Vagina (tissue), 2 donors: ENCODE data around the gene TRABD2B. TPM values are rescaled to one million over a fixed set of nuclear protein-coding genes. Genes with fewer than 3 reads are reported as not detected.

Experiments
- DNase-seq, 2 donors: peaks; one replicate each; pipeline ENCODE4 v3.0.0-alpha.2; 2017; ENCODE audit errors: extremely low spot score in 2 of 2
- H3K27ac ChIP-seq: fragments of 200-600 bp; sonication (generic); one replicate; pipeline ENCODE4 v1.5.1; 2019
- H3K27me3 ChIP-seq: fragments of 200-600 bp; sonication (generic); one replicate; pipeline ENCODE4 v1.5.1; 2019
- H3K36me3 ChIP-seq, 2 donors: fragments of 200-600 bp; sonication (generic); one replicate each; pipeline ENCODE4 v1.5.1; 2017 to 2019
- H3K4me1 ChIP-seq: fragments of 200-600 bp; sonication (generic); one replicate; pipeline ENCODE4 v1.5.1; 2019
- H3K4me3 ChIP-seq, 2 donors: fragments of 200-600 bp; sonication (generic); 1 replicate in 1 of 2; 2 replicates in 1 of 2; pipeline ENCODE4 v1.5.1; 2016 to 2019
- H3K9me3 ChIP-seq: fragments of 200-600 bp; sonication (generic); one replicate; pipeline ENCODE4 v1.5.1; 2019
- CTCF ChIP-seq, 3 experiments: fragments of 450-650 bp in 2 of 3; fragments of 200-600 bp in 1 of 3; sonication (generic) in 1 of 3; IDR thresholded peaks; one replicate each; pipeline ENCODE4 v1.5.1; 2017 to 2019; ENCODE audit warnings: antibody characterized with exemption in 3 of 3, mild to moderate bottlenecking in 2 of 3, moderate library complexity in 2 of 3
- POLR2A ChIP-seq, 2 donors: fragments of 450-650 bp; IDR thresholded peaks; one replicate each; pipeline ENCODE4 v1.6.1; 2017; ENCODE audit warnings: antibody characterized with exemption in 2 of 2, mild to moderate bottlenecking in 2 of 2, moderate library complexity in 2 of 2
- POLR2AphosphoS5 ChIP-seq, 2 donors: sonication (generic); formaldehyde crosslinking; IDR thresholded peaks; one replicate each; pipeline ENCODE4 v1.9.0; 2017; ENCODE audit warnings: antibody characterized with exemption in 2 of 2, mild to moderate bottlenecking in 2 of 2, low read depth in 1 of 2; ENCODE audit not compliant: insufficient read depth in 1 of 2
- intact Hi-C: fragments of 100-400 bp; cut with DNase I; formaldehyde crosslinking; loops from one replicate; pipeline ENCODE4 v1.15.1; 2023
- total RNA-seq: library from RNA; depleted of rRNA; stranded (reverse); fragments of >200 nt; gene quantifications from one replicate; pipeline ENCODE4 v1.2.3, GENCODE V29; 2016

The TRABD2B gene
- total RNA-seq, 1 donor from 2014 or later = 5.6 TPM

GRCh38 chr1:47787560-47787959 is 209.6 kb downstream of the TRABD2B start:
- H3K27me3 ChIP-seq = no peaks in the 10 kb centered on the region
- H3K9me3 ChIP-seq = no peaks in the 10 kb centered on the region
- no peak for DNase-seq
- H3K27ac ChIP-seq = no peak overlapping the region
- H3K36me3 ChIP-seq = no peaks in the 10 kb centered on the region
- H3K4me3 ChIP-seq = no peak overlapping the region
- TF ChIP-seq POLR2A (IDR thresholded peaks at IDR 0.05) = no peak
- intact Hi-C loops = loop anchor here (5.0 to 10.0 kb wide), 2 partner anchors 210 to 267 kb away; partner anchors contain the start of gene TRABD2B
- peaks cover 3% of the 10 kb centered on the region for H3K4me1 ChIP-seq

GRCh38 chr1:47786316-47786715 is 210.9 kb downstream of the TRABD2B start:
- no peak overlapping the region for H3K4me3 ChIP-seq
- DNase-seq = no peak
- TF ChIP-seq POLR2AphosphoS5 (IDR thresholded peaks at IDR 0.05; ENCODE audit: insufficient read depth in 1 of 2, low read depth in 1 of 2) = no peak
- no peak for TF ChIP-seq CTCF (IDR thresholded peaks at IDR 0.05)
- no peak for TF ChIP-seq POLR2A (IDR thresholded peaks at IDR 0.05)
- intact Hi-C loops = loop anchor here (5.0 to 10.0 kb wide), 2 partner anchors 211 to 268 kb away; partner anchors contain the start of gene TRABD2B
- no peak overlapping the region for H3K27ac ChIP-seq
- H3K36me3 ChIP-seq = no peaks in the 10 kb centered on the region
- H3K4me1 ChIP-seq = peaks cover 16% of the 10 kb centered on the region
- no peaks in the 10 kb centered on the region for H3K9me3 ChIP-seq
- no peaks in the 10 kb centered on the region for H3K27me3 ChIP-seq

- Histone ChIP-seq H3K4me1 (peaks cover 20% of the 10 kb centered on the region), H3K36me3 (no peaks in the 10 kb centered on the region), H3K9me3 (no peaks in the 10 kb centered on the region), H3K4me3 (no peak overlapping the region), H3K27me3 (no peaks in the 10 kb centered on the region), H3K27ac (no peak overlapping the region)
- no peak for DNase-seq
- intact Hi-C loops = loop anchor here (5.0 to 10.0 kb wide), 2 partner anchors 212 to 269 kb away; partner anchors contain the start of gene TRABD2B
- TF ChIP-seq CTCF (IDR thresholded peaks at IDR 0.05) (peak in 2 of 3 experiments; percentile 18 to 22), POLR2AphosphoS5 (IDR thresholded peaks at IDR 0.05; ENCODE audit: insufficient read depth in 1 of 2, low read depth in 1 of 2) (no peak)
Measured at GRCh38 chr1:47785561-47786271, 211.5 kb downstream of the TRABD2B start.

- Histone ChIP-seq H3K4me1 (peaks cover 20% of the 10 kb centered on the region), H3K4me3 (no peak overlapping the region), H3K27ac (no peak overlapping the region), H3K9me3 (no peaks in the 10 kb centered on the region), H3K27me3 (no peaks in the 10 kb centered on the region), H3K36me3 (no peaks in the 10 kb centered on the region)
- intact Hi-C loops = loop anchor here (5.0 to 10.0 kb wide), 2 partner anchors 212 to 270 kb away; partner anchors contain the start of gene TRABD2B
- TF ChIP-seq POLR2A (IDR thresholded peaks at IDR 0.05) = no peak
- no peak for TF ChIP-seq POLR2AphosphoS5 (IDR thresholded peaks at IDR 0.05; ENCODE audit: insufficient read depth in 1 of 2, low read depth in 1 of 2)
- no peak for TF ChIP-seq CTCF (IDR thresholded peaks at IDR 0.05)
- no peak for DNase-seq
Measured at GRCh38 chr1:47785118-47785517, 212.1 kb downstream of the TRABD2B start.

GRCh38 chr1:47784497-47784822 is 212.7 kb downstream of the TRABD2B start:
- no peak for TF ChIP-seq POLR2AphosphoS5 (IDR thresholded peaks at IDR 0.05; ENCODE audit: insufficient read depth in 1 of 2, low read depth in 1 of 2)
- no peak for TF ChIP-seq CTCF (IDR thresholded peaks at IDR 0.05)
- no peak for TF ChIP-seq POLR2A (IDR thresholded peaks at IDR 0.05)
- no peak for DNase-seq
- no peaks in the 10 kb centered on the region for H3K9me3 ChIP-seq
- H3K36me3 ChIP-seq = no peaks in the 10 kb centered on the region
- H3K4me1 ChIP-seq = peaks cover 20% of the 10 kb centered on the region
- H3K27ac ChIP-seq = no peak overlapping the region
- H3K27me3 ChIP-seq = no peaks in the 10 kb centered on the region
- intact Hi-C loops = loop anchor here (10.0 kb wide), 1 partner anchor 270 kb away; no protein-coding TSS in a partner anchor
- no peak overlapping the region for H3K4me3 ChIP-seq
